Type B pancreatic cell (in vitro differentiated cells): ENCODE results near the gene NUPR1. TPM values are rescaled to one million over a fixed set of nuclear protein-coding genes. Genes with fewer than 3 reads are reported as not detected.
A peak's percentile ranks its signal among the peaks of the same experiment; 100 is the strongest.
"Not testable (repeated sequence)": the region's sequence is repeated elsewhere in the genome, so short reads cannot be mapped to it uniquely, and the experiment has no call there.

Experiments used
- DNase-seq: peaks from one replicate; pipeline ENCODE4 v3.0.0; 2021; ENCODE audit warnings: mixed read lengths; ENCODE audit not compliant: unreplicated experiment; ENCODE audit errors: extremely low spot score
- H3K27ac Mint-ChIP-seq: 2 replicates; pipeline ENCODE4 v1.8.0; 2021; ENCODE audit warnings: mild to moderate bottlenecking, mixed read lengths
- H3K27me3 Mint-ChIP-seq: 2 replicates; pipeline ENCODE4 v1.8.0; 2021; ENCODE audit warnings: mixed read lengths
- H3K36me3 Mint-ChIP-seq: 2 replicates; pipeline ENCODE4 v1.8.0; 2021; ENCODE audit warnings: mixed read lengths
- H3K4me1 Mint-ChIP-seq: one replicate; pipeline ENCODE4 v1.8.0; 2021; ENCODE audit warnings: mixed read lengths; ENCODE audit not compliant: unreplicated experiment
- H3K4me3 Mint-ChIP-seq: 2 replicates; pipeline ENCODE4 v1.8.0; 2021; ENCODE audit warnings: mild to moderate bottlenecking, mixed read lengths
- H3K9me3 Mint-ChIP-seq: 2 replicates; pipeline ENCODE4 v1.8.0; 2021; ENCODE audit warnings: mixed read lengths
- CTCF ChIP-seq: fragments of 200-600 bp; sonication (generic); conservative IDR thresholded peaks from 2 replicates; pipeline ENCODE4 v1.5.0; 2021; ENCODE audit warnings: antibody characterized with exemption, mild to moderate bottlenecking
- total RNA-seq: library from RNA; stranded (reverse); gene quantifications from 2 replicates; pipeline ENCODE4 v1.2.1, GENCODE V29; 2021; ENCODE audit warnings: low replicate concordance

The NUPR1 gene
- total RNA-seq, 1 donor from 2014 or later: 1.2 TPM

GRCh38 chr16:28491230-28491969, 47.4 kb downstream of the NUPR1 start:
- Mint-ChIP-seq H3K36me3 (no peaks in the 10 kb centered on the region), H3K27ac (peak overlapping the region; percentile 100)
- DNase-seq: no peak

GRCh38 chr16:28486266-28486665, 52.5 kb downstream of the NUPR1 start:
- no peak for TF ChIP-seq CTCF

More at GRCh38 chr16:28491230-28491969, 47.4 kb downstream of the NUPR1 start:
- no peak for TF ChIP-seq CTCF
- Mint-ChIP-seq H3K4me3 (peak overlapping the region; percentile 98), H3K9me3 (no peaks in the 10 kb centered on the region), H3K27me3 (no peaks in the 10 kb centered on the region), H3K4me1 (peaks cover 4% of the 10 kb centered on the region)

DNA sequence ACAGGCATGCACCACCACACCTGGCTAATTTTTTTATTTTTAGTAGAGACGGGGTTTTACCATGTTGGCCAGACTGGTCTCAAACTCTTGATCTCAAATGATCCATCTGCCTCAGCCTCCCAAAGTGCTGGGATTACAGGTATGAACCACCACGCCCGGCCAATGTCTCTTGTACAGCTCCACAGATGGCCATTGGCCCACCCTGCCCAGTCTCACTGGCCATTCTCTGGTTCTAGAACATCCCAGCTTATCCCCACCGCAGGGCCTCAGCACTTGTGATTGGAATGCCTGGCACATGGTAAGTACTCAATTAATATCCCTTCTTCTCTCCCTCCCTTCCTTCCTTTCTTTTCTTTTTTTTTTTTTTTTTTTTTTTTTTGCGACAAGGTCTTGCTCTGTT, 55.4 kb downstream of the NUPR1 start:
- not testable (repeated sequence) for H3K36me3 Mint-ChIP-seq, H3K27me3 Mint-ChIP-seq, H3K27ac Mint-ChIP-seq, DNase-seq, H3K4me1 Mint-ChIP-seq, H3K9me3 Mint-ChIP-seq, H3K4me3 Mint-ChIP-seq

More at GRCh38 chr16:28486266-28486665, 52.5 kb downstream of the NUPR1 start:
- no peak for DNase-seq
- no peaks in the 10 kb centered on the region for H3K9me3 Mint-ChIP-seq
- no peak overlapping the region for H3K27ac Mint-ChIP-seq
- H3K4me1 Mint-ChIP-seq: no peaks in the 10 kb centered on the region
- H3K27me3 Mint-ChIP-seq: no peaks in the 10 kb centered on the region
- no peak overlapping the region for H3K4me3 Mint-ChIP-seq
- H3K36me3 Mint-ChIP-seq: no peaks in the 10 kb centered on the region

Other genes with a start within 250 kb of the NUPR1 start
- 29.8 and 31.9 TPM in 2 replicates for gene SBK1, start 246.4 kb downstream of the NUPR1 start, total RNA-seq
- 2.0 and 2.2 TPM in 2 replicates for gene NPIPB6, start 175.5 kb downstream of the NUPR1 start, total RNA-seq
- gene EIF3CL, start 135.1 kb downstream of the NUPR1 start, total RNA-seq: 83.1 and 83.2 TPM in 2 replicates
- gene NPIPB7, start 66.6 kb downstream of the NUPR1 start, total RNA-seq: not detected in 2 replicates
- 36.0 and 56.3 TPM in 2 replicates for gene CLN3, start 46.9 kb downstream of the NUPR1 start, total RNA-seq
- 0.14 and 0.21 TPM in 2 replicates for gene APOBR, start 44.3 kb downstream of the NUPR1 start, total RNA-seq
- not detected in 2 replicates for gene IL27, start 32.1 kb downstream of the NUPR1 start, total RNA-seq
- 21.4 and 29.6 TPM in 2 replicates for gene SGF29, start 14.9 kb upstream of the NUPR1 start, total RNA-seq
- 3.5 and 14.2 TPM in 2 replicates for gene SULT1A2, start 58.1 kb upstream of the NUPR1 start, total RNA-seq
- 15.9 and 22.2 TPM in 2 replicates for gene SULT1A1, start 71.1 kb upstream of the NUPR1 start, total RNA-seq
- not detected in 2 replicates for gene NPIPB8, start 99.1 kb upstream of the NUPR1 start, total RNA-seq
- 764 and 778 TPM in 2 replicates for gene EIF3C, start 172.5 kb upstream of the NUPR1 start, total RNA-seq
- 1.2 and 3.0 TPM in 2 replicates for gene NPIPB9, start 212.8 kb upstream of the NUPR1 start, total RNA-seq